ENCODE measurements around the gene CBR3.
"Not testable (repeated sequence)": the region's sequence is repeated elsewhere in the genome, so short reads cannot be mapped to it uniquely, and the experiment has no call there.

CBR3 gene

GRCh38 chr21:36134803-36135390 lies at the start of gene CBR3:
TSS of gene CBR3 (plus strand) at chr21:36135079. CDS start at chr21:36135193, 114 bp downstream.
- no peak for DNase-seq

GRCh38 chr21:36087362-36088138 lies 47.3 kb upstream of the CBR3 start:
- DNase-seq: no peak

- DNase-seq: no peak
Measured at GRCh38 chr21:36089946-36090345, 44.9 kb upstream of the CBR3 start.

GRCh38 chr21:36092681-36093080 lies 42.2 kb upstream of the CBR3 start:
- DNase-seq: no peak

GRCh38 chr21:36093512-36093911 lies 41.4 kb upstream of the CBR3 start:
- DNase-seq: no peak

- no peak for DNase-seq
Measured at GRCh38 chr21:36096398-36097290, 38.2 kb upstream of the CBR3 start.

GRCh38 chr21:36097427-36098181 lies 37.3 kb upstream of the CBR3 start:
- peak; percentile 93 for DNase-seq

- DNase-seq: no peak
Measured at GRCh38 chr21:36098182-36098532, 36.7 kb upstream of the CBR3 start.

- DNase-seq: no peak
Measured at GRCh38 chr21:36099000-36099399, 35.9 kb upstream of the CBR3 start.

- DNase-seq: not testable (repeated sequence)
Measured at GRCh38 chr21:36099695-36100211, 35.1 kb upstream of the CBR3 start.

- no peak for DNase-seq
Measured at GRCh38 chr21:36100971-36101641, 33.8 kb upstream of the CBR3 start.

- no peak for DNase-seq
Measured at GRCh38 chr21:36103434-36103833, 31.4 kb upstream of the CBR3 start.

- peak; percentile 28 for DNase-seq
Measured at GRCh38 chr21:36104317-36105300, 30.3 kb upstream of the CBR3 start.

GRCh38 chr21:36105327-36105842 lies 29.5 kb upstream of the CBR3 start:
- DNase-seq: no peak

GRCh38 chr21:36109868-36110267 lies 25.0 kb upstream of the CBR3 start:
- DNase-seq: no peak

- no peak for DNase-seq
Measured at GRCh38 chr21:36111238-36111637, 23.6 kb upstream of the CBR3 start.

GRCh38 chr21:36113647-36114428 lies 21.0 kb upstream of the CBR3 start:
- DNase-seq: peak; percentile 77

GRCh38 chr21:36115138-36115730 lies 19.6 kb upstream of the CBR3 start:
- DNase-seq: peak; percentile 40

GRCh38 chr21:36117286-36117741 lies 17.6 kb upstream of the CBR3 start:
- DNase-seq: no peak

All from OCI-M1 (cell line).